HepG2 (cell line): ENCODE data around the gene DLG3. TPM values are rescaled to one million over a fixed set of nuclear protein-coding genes. Genes with fewer than 3 reads are reported as not detected.

Experiments used
- ATAC-seq: fragments of 200-7000 bp; cut with Tn5 transposase; 3 replicates; pipeline ENCODE4 v1.9.1; 2020; ENCODE audit warnings: mild to moderate bottlenecking, moderate library complexity
- BruUV-seq: library from RNA; stranded (reverse); fragments of 400-500 nt; replicated peaks from 2 replicates; lab custom pipeline; 2021; lab: Mats Ljungman, UMichigan
- CTCF ChIA-PET: fragments of 300-600 bp; formaldehyde crosslinking; extraction: SDS; loops from one replicate; lab custom pipeline; 2021; ENCODE audit warnings: low total read pairs, inconsistent platforms, low intra/inter-chr PET ratio; lab: Yijun Ruan, JAX
- POLR2A ChIA-PET: fragments of 350-600 bp; sonication (Branson Sonifier 250); formaldehyde crosslinking; loops from one replicate; lab custom pipeline; 2020; ENCODE audit warnings: antibody characterized with exemption, inconsistent platforms; lab: Yijun Ruan, JAX
- DNase-seq: peaks from one replicate; pipeline ENCODE4 v3.0.0-alpha.2; 2015; ENCODE audit warnings: low spot score
- FAIRE-seq: peaks from 3 replicates; lab custom pipeline; 2011; peaks lifted over from hg19 to GRCh38; lab: Jason Lieb, UNC
- H2AFZ ChIP-seq: one replicate; pipeline ENCODE4 v1.6.1; 2011; ENCODE audit warnings: low read length, inconsistent platforms
- H3K27ac ChIP-seq: fragments of 300-600 bp; 3 replicates; pipeline ENCODE4 v1.8.0; 2011; ENCODE audit warnings: mixed run types, mild to moderate bottlenecking, mixed read lengths, low read length, inconsistent platforms; ENCODE audit not compliant: insufficient read depth; ENCODE audit errors: extremely low read length
- H3K27me3 ChIP-seq, 2 experiments: fragments of 200-600 bp in 1 of 2; 2 replicates in 1 of 2; 3 replicates in 1 of 2; pipeline versions ENCODE4 v1.6.0 to v1.8.0; 2011; ENCODE audit warnings: low read length in 2 of 2, mild to moderate bottlenecking in 2 of 2, moderate library complexity in 2 of 2, inconsistent platforms in 1 of 2; ENCODE audit not compliant: insufficient read depth in 2 of 2, control insufficient read depth in 1 of 2
- H3K36me3 ChIP-seq, 2 experiments: fragments of 200-600 bp in 1 of 2; replicated peaks in 1 of 2; 2 replicates in 1 of 2; 3 replicates in 1 of 2; pipeline versions ENCODE4 v1.5.1 to v1.8.0; 2011; ENCODE audit warnings: low read length in 2 of 2, inconsistent platforms in 1 of 2; ENCODE audit not compliant: insufficient read depth in 2 of 2, control insufficient read depth in 1 of 2
- H3K4me1 ChIP-seq: 2 replicates; pipeline ENCODE4 v1.5.1; 2012; ENCODE audit warnings: low read length, inconsistent platforms; ENCODE audit not compliant: insufficient read depth
- H3K4me2 ChIP-seq: 2 replicates; pipeline ENCODE4 v1.6.0; 2011; ENCODE audit warnings: low read depth, low read length, inconsistent platforms
- H3K4me3 ChIP-seq, 3 experiments: fragments of 200-600 bp in 1 of 3; sonication (generic), shearing (Covaris generic) in 1 of 3; replicated peaks in 1 of 3; 2 replicates each; pipeline ENCODE4 v1.5.1; 2011 to 2016; ENCODE audit warnings: low read length in 3 of 3, inconsistent platforms in 2 of 3, low read depth in 2 of 3, mild to moderate bottlenecking in 2 of 3, control low read depth in 1 of 3, mixed read lengths in 1 of 3; ENCODE audit not compliant: insufficient read depth in 1 of 3
- H3K79me2 ChIP-seq: one replicate; pipeline ENCODE4 v1.6.1; 2011; ENCODE audit warnings: low read length, inconsistent platforms; ENCODE audit not compliant: insufficient read depth
- H3K9ac ChIP-seq: 2 replicates; pipeline ENCODE4 v1.6.0; 2011; ENCODE audit warnings: mild to moderate bottlenecking, low read depth, low read length, inconsistent platforms; ENCODE audit not compliant: insufficient read depth
- H3K9me3 ChIP-seq: 2 replicates; pipeline ENCODE4 v1.5.1; 2012; ENCODE audit warnings: mild to moderate bottlenecking, low read length
- H4K20me1 ChIP-seq: 2 replicates; pipeline ENCODE4 v1.6.0; 2011; ENCODE audit warnings: inconsistent platforms, mild to moderate bottlenecking, low read length, moderate library complexity; ENCODE audit not compliant: insufficient read depth
- FOXP4 ChIP-seq: sonication (generic); formaldehyde crosslinking; IDR thresholded peaks from 2 replicates; pipeline ENCODE4 v1.4.0; 2020; ENCODE audit warnings: missing genetic modification reagents
- HOXD1 ChIP-seq: sonication (generic); formaldehyde crosslinking; IDR thresholded peaks from 2 replicates; pipeline ENCODE4 v1.5.0; 2020; ENCODE audit warnings: missing genetic modification reagents
- PATZ1 ChIP-seq: sonication (generic); formaldehyde crosslinking; IDR thresholded peaks from 2 replicates; pipeline ENCODE4 v1.4.0; 2020; ENCODE audit warnings: missing genetic modification reagents
- PHF8 ChIP-seq: sonication (generic); formaldehyde crosslinking; IDR thresholded peaks from 2 replicates; pipeline ENCODE4 v1.5.0; 2020; ENCODE audit warnings: missing genetic modification reagents
- SMC3 ChIP-seq: IDR thresholded peaks from 2 replicates; pipeline ENCODE4 v1.6.1; 2011; ENCODE audit warnings: low read length, improper control_type of control experiment
- UBTF ChIP-seq: sonication (generic); formaldehyde crosslinking; IDR thresholded peaks from 2 replicates; pipeline ENCODE4 v1.4.0; 2020; ENCODE audit warnings: mild to moderate bottlenecking, missing genetic modification reagents
- ZFY ChIP-seq: sonication (generic); formaldehyde crosslinking; IDR thresholded peaks from 2 replicates; pipeline ENCODE4 v1.4.0; 2020; ENCODE audit warnings: missing genetic modification reagents
- ZNF570 ChIP-seq: sonication (generic); formaldehyde crosslinking; IDR thresholded peaks from 2 replicates; pipeline ENCODE4 v1.4.0; 2020; ENCODE audit warnings: mild to moderate bottlenecking, missing genetic modification reagents, borderline replicate concordance
- ZNF687 ChIP-seq: sonication (generic); formaldehyde crosslinking; IDR thresholded peaks from 2 replicates; pipeline ENCODE4 v1.5.1; 2020; ENCODE audit warnings: mild to moderate bottlenecking, missing genetic modification reagents, moderate library complexity
- WGBS: methylation state at CpG from one replicate; pipeline ENCODE4 v1.1.6; 2017; ENCODE audit warnings: low lambda C conversion rate; 5-methylcytosine and 5-hydroxymethylcytosine counted together
- in situ Hi-C: cut with HindIII; loops from 2 replicates; pipeline ENCODE4 v1.10.0; 2017; ENCODE audit warnings: low pct_unique_long_range_greater_than_20kb; ENCODE audit not compliant: extremely low pct_ligation_motif_present
- intact Hi-C: fragments of 100-400 bp; cut with micrococcal nuclease; formaldehyde crosslinking; loops from one replicate; pipeline ENCODE4 v1.10.0; 2022; ENCODE audit not compliant: unreplicated experiment
- polyA plus RNA-seq, 8 experiments: library from polyadenylated mRNA; depleted of rRNA in 3 of 8; stranded (reverse) in 7 of 8; unstranded in 1 of 8; fragments of >200 nt; fragmentation: Illumina TruSeq in 4 of 8; extraction: Trizol in 4 of 8; gene quantifications; 2 replicates each; pipeline versions ENCODE4 v1.2.1 to v1.2.3, GENCODE V29; 2011 to 2016; ENCODE audit warnings: low read depth in 4 of 8, missing spikeins in 1 of 8, mixed read lengths in 1 of 8; ENCODE audit not compliant: insufficient read depth in 1 of 8
- total RNA-seq, 5 experiments: library from RNA; depleted of rRNA; stranded (reverse); fragments of >200 nt; fragmentation: Illumina TruSeq; extraction: Trizol; gene quantifications; 2 replicates each; pipeline ENCODE4 v1.2.3, GENCODE V29; 2016; ENCODE audit warnings: low read depth in 1 of 5

The DLG3 gene
- total and polyA plus RNA-seq, 2 of the 13 experiments (the other 11 are each of a cell fraction or from before 2014, with no cell fraction given), result 9.9 to 19.4 TPM

DNA sequence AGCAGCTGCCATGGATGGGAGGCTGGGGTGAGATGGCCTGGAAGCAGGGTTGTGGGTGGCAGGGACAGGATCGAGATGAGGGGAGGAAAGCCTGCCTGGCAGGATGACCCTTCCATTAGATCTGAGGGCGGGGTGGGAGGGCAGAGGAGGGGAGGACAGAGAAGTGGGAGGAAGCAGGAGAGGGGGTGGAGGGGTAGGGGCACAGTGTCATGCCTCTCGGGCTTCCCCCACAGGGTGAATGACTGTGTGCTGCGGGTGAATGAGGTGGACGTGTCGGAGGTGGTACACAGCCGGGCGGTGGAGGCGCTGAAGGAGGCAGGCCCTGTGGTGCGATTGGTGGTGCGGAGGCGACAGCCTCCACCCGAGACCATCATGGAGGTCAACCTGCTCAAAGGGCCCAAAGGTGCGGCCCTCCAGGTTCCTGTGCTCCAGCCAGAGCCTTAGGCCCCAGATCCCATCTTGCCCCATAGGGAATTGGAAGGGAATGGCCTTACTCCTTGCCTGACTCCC is 4.9 kb downstream of the DLG3 start (continued):
- no peak for TF ChIP-seq FOXP4 (CRISPR knock-in tag)

GRCh38 chrX:70452143-70452733 is 7.6 kb downstream of the DLG3 start:
- no peak overlapping the region for H3K27ac ChIP-seq
- peaks cover 10% of the 10 kb centered on the region for H3K79me2 ChIP-seq
- peak; percentile 46 for ATAC-seq
- no peaks in the 10 kb centered on the region for H4K20me1 ChIP-seq
- intact Hi-C loops, result loop anchor here (5.0 kb wide), 1 partner anchor 310 kb away; no protein-coding TSS in a partner anchor
- peak overlapping the region; percentile 73 for H3K4me2 ChIP-seq
- H3K4me3 ChIP-seq, result peak overlapping the region; percentile 54 to 71 (median 60); a peak in 5 of 6 replicates
- in situ Hi-C loops, result loop anchor here (5.0 to 10.0 kb wide), 2 partner anchors 100 to 213 kb away; no protein-coding TSS in a partner anchor
- 0% methylated on average over 5 of the region's 39 CpGs for WGBS
- ChIA-PET POLR2A (no interaction called here), CTCF (no interaction called here)
- no peak overlapping the region for H2AFZ ChIP-seq
- H3K9me3 ChIP-seq, result no peaks in the 10 kb centered on the region
- peaks cover 24% of the 10 kb centered on the region for H3K4me1 ChIP-seq
- DNase-seq, result peak; percentile 19
- H3K27me3 ChIP-seq, result no peaks in the 10 kb centered on the region; a peak in 2 of 5 replicates
- no peak overlapping the region for H3K9ac ChIP-seq
- H3K36me3 ChIP-seq, result no peaks in the 10 kb centered on the region
- no TSS peak for BruUV-seq
- no peak for FAIRE-seq
- TF ChIP-seq PATZ1 (CRISPR knock-in tag) (peak; percentile 19; the same call in 1 of the 2 replicates), PHF8 (CRISPR knock-in tag) (peak; percentile 21; the same call in 1 of the 2 replicates), ZNF687 (CRISPR knock-in tag) (peak; percentile 7; the same call in 1 of the 2 replicates), ZFY (CRISPR knock-in tag) (peak; percentile 54), SMC3 (peak; percentile 38; the same call in 1 of the 2 replicates), ZNF570 (CRISPR knock-in tag) (no peak), UBTF (CRISPR knock-in tag) (peak; percentile 35; the same call in 1 of the 2 replicates), HOXD1 (no peak)
